Endodermal cell (in vitro differentiated cells): ENCODE data around the gene CUEDC2. TPM values are rescaled to one million over a fixed set of nuclear protein-coding genes. Genes with fewer than 3 reads are reported as not detected.

Experiments
- DNase-seq: peaks from one replicate; pipeline ENCODE4 v3.0.0-alpha.2; 2017
- H3K27ac ChIP-seq: 2 replicates; pipeline ENCODE4 v1.5.1; 2013; ENCODE audit warnings: mild to moderate bottlenecking, low read depth, low read length, moderate library complexity
- H3K27me3 ChIP-seq: 2 replicates; pipeline ENCODE4 v1.6.1; 2013; ENCODE audit warnings: mild to moderate bottlenecking, low read length, moderate library complexity; ENCODE audit not compliant: insufficient read depth, control insufficient read depth, poor library complexity, severe bottlenecking
- H3K36me3 ChIP-seq: 2 replicates; pipeline ENCODE4 v1.7.0; 2013; ENCODE audit warnings: mild to moderate bottlenecking, low read length, moderate library complexity; ENCODE audit not compliant: control insufficient read depth, insufficient read depth
- H3K4me1 ChIP-seq: one replicate; pipeline ENCODE4 v1.7.0; 2013; ENCODE audit warnings: low read length; ENCODE audit not compliant: control insufficient read depth, insufficient read depth
- H3K4me3 ChIP-seq: 2 replicates; pipeline ENCODE4 v1.5.1; 2013; ENCODE audit warnings: mild to moderate bottlenecking, low read length, moderate library complexity
- H3K9ac ChIP-seq: 2 replicates; pipeline ENCODE4 v1.6.1; 2013; ENCODE audit warnings: mild to moderate bottlenecking, low read length, moderate library complexity; ENCODE audit not compliant: poor library complexity, severe bottlenecking; ENCODE audit errors: extremely low read depth
- H3K9me3 ChIP-seq: 2 replicates; pipeline ENCODE4 v1.6.1; 2013; ENCODE audit warnings: mild to moderate bottlenecking, low read length, moderate library complexity; ENCODE audit not compliant: control insufficient read depth
- H3K27ac Mint-ChIP-seq: 2 replicates; pipeline ENCODE4 v1.8.0; 2020; ENCODE audit warnings: mixed read lengths
- H3K27me3 Mint-ChIP-seq: 2 replicates; pipeline ENCODE4 v1.8.0; 2021; ENCODE audit warnings: mild to moderate bottlenecking, mixed read lengths; ENCODE audit not compliant: insufficient read depth
- H3K36me3 Mint-ChIP-seq: 2 replicates; pipeline ENCODE4 v1.8.0; 2020; ENCODE audit warnings: low read depth, mixed read lengths
- H3K4me1 Mint-ChIP-seq: 2 replicates; pipeline ENCODE4 v1.8.0; 2020; ENCODE audit warnings: mixed read lengths
- H3K4me3 Mint-ChIP-seq: 2 replicates; pipeline ENCODE4 v1.8.0; 2020; ENCODE audit warnings: mild to moderate bottlenecking, moderate library complexity, mixed read lengths
- H3K9me3 Mint-ChIP-seq: 2 replicates; pipeline ENCODE4 v1.8.0; 2020; ENCODE audit warnings: mild to moderate bottlenecking, mixed read lengths
- CTCF ChIP-seq: fragments of 200-600 bp; sonication (generic); conservative IDR thresholded peaks from 2 replicates; pipeline ENCODE4 v1.5.0; 2021; ENCODE audit warnings: antibody characterized with exemption, mild to moderate bottlenecking
- WGBS, 2 experiments: methylation state at CpG; one replicate each; pipeline versions ENCODE4 v1.1.5 to v1.1.7; 2013; ENCODE audit warnings: missing lambda C conversion rate in 2 of 2, mixed read lengths in 1 of 2; ENCODE audit not compliant: insufficient coverage in 1 of 2, insufficient read length in 1 of 2; 5-methylcytosine and 5-hydroxymethylcytosine counted together
- total RNA-seq, 2 donors: library from RNA; stranded (reverse); fragmentation: NEBNext Ultra II Directional in 1 of 2; extraction: Animal tissue kit (Norgen Biotek cat#: 25700) in 1 of 2; gene quantifications; 2 replicates in 1 of 2; 3 replicates in 1 of 2; pipeline ENCODE4 v1.2.1, GENCODE V29; 2021

The CUEDC2 gene
- total RNA-seq, 2 donors from 2014 or later = 51.7 to 82.9 TPM

DNA sequence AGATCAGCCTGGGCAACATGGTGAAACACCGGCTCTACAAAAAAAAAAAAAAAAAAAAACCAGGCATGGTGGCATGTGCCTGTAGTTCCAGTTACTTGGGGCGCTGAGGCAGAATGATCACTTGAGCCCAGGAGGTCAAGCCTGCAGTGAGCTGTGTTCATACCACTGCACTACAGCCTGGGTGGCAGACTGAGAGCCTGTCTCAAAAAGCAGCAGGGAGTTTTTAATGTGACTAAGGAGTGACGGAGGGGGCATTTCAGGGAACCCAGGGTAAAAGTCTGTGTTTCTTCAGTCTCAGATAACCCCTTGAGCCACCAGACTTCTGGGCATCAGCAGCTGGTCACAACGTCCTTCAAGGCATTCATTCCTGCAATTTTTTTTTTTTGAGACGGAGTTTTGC lies 21.1 kb upstream of the CUEDC2 start:
- Mint-ChIP-seq H3K27ac (no peak overlapping the region), H3K36me3 (peaks cover 7% of the 10 kb centered on the region)

DNA sequence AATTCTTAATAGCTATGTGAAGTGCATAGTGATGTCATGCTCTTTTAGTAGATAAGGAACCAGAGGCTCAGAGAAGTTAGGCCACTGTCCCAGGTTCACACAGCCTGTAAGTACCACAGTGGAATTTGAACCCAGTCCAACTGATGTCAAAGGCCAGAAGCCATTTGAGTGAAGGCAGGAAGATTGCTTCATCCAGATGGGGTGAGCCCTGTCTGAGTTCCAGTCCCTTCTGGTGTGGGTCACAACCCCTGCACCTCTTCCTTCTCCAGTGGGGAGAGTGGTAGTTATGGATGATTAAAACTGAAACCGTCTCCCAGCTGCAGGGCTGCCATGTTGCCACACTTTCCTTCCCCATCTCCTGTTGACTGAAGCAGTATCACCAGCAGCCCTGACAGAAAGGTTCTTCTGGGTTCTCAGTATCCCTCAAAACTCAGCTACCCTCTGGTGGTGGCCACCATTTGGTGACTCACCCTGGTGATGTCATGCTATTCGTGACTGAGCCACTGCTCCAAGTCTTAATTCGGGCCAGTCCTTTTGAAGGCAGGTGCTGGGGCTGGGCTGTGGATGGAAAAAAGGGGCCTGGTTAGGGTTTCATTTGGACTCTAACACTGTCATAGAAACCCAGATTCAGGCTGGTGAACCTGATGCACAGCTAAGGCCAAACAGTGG lies 20.4 kb upstream of the CUEDC2 start:
- Mint-ChIP-seq H3K4me1 (peaks cover 40% of the 10 kb centered on the region), H3K27ac (peak overlapping the region; percentile 52), H3K27me3 (peaks cover 36% of the 10 kb centered on the region), H3K9me3 (no peaks in the 10 kb centered on the region), H3K36me3 (peaks cover 7% of the 10 kb centered on the region), H3K4me3 (peak overlapping the region; percentile 13)
- H3K27me3 ChIP-seq = peaks cover 19% of the 10 kb centered on the region
- TF ChIP-seq CTCF = no peak
- peaks cover 14% of the 10 kb centered on the region for H3K4me1 ChIP-seq
- H3K4me3 ChIP-seq = no peak overlapping the region
- H3K36me3 ChIP-seq = peaks cover 4% of the 10 kb centered on the region
- H3K9me3 ChIP-seq = no peaks in the 10 kb centered on the region
- no peak for DNase-seq
- 68 to 88% methylated on average over 2 to 3 of the region's 3 CpGs for WGBS, 2 experiments
- H3K9ac ChIP-seq = no peak overlapping the region
- H3K27ac ChIP-seq = no peak overlapping the region

More for the DNA sequence above, 21.1 kb upstream of the CUEDC2 start:
- peaks cover 26% of the 10 kb centered on the region for H3K27me3 ChIP-seq
- no peak overlapping the region for H3K27ac ChIP-seq
- no peak for DNase-seq
- no peak overlapping the region for H3K4me3 ChIP-seq
- peaks cover 14% of the 10 kb centered on the region for H3K4me1 ChIP-seq
- 86 to 91% methylated on average over 3 to 5 of the region's 5 CpGs for WGBS, 2 experiments
- peaks cover 40% of the 10 kb centered on the region for H3K4me1 Mint-ChIP-seq
- no peaks in the 10 kb centered on the region for H3K9me3 Mint-ChIP-seq
- no peaks in the 10 kb centered on the region for H3K9me3 ChIP-seq
- H3K4me3 Mint-ChIP-seq = peak overlapping the region; percentile 34
- peaks cover 43% of the 10 kb centered on the region for H3K27me3 Mint-ChIP-seq
- H3K36me3 ChIP-seq = peaks cover 4% of the 10 kb centered on the region
- no peak for TF ChIP-seq CTCF
- H3K9ac ChIP-seq = no peak overlapping the region

DNA sequence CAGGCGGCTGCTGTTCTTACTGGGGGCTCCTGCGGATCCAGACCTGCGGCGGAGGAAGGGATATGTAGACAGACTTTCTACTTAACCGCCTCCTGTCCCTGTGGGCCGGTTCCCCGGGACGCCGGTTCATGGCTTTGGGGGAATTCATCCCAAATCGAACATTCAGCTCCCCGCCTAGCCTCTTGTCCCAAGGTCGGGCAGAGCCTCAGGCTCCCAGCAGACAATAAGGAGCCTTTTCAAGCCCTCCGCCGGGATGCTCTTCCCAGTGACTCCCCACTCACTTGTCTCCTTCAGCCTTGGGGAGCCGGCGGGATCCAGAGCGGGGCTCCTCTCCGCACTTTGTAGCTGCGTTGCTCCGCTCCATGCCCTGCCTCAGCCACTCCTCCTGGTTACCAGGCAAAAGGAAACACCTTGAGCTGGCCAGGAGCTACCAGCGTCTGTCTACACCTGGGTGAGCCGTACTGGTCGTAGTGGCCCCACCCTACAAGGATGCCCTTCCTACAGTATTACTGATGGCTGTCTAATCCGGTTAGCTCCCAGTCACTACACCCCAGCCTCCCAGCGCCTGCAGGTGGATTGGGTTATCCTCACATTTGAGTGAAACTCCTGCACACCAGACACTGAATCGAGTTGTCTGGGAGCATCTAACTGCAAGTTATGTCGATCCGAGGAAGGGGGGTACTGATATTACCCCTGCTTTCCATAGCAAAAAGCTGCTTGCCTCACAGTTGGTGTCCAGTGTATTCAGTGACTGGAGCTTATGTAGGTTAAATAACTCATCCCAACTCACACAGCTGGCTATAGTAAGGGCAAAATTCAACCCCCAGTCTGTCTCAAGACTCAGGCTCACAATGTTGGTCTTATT lies 19.0 kb upstream of the CUEDC2 start, which contains the start of gene C10orf95:
C10orf95 (minus strand) TSS at position 439 of the 865 bp plus-strand sequence. CDS start 450 bp downstream, outside the sequence.
- WGBS, 2 experiments = 40 to 57% methylated on average over 19 to 28 of the region's 28 CpGs
- peaks cover 39% of the 10 kb centered on the region for H3K4me1 Mint-ChIP-seq
- Histone ChIP-seq H3K27me3 (peaks cover 12% of the 10 kb centered on the region), H3K36me3 (peaks cover 4% of the 10 kb centered on the region), H3K4me1 (peaks cover 12% of the 10 kb centered on the region), H3K27ac (no peak within 1 kb of the TSS), H3K9ac (peak within 1 kb of the TSS; percentile 41), H3K9me3 (no peaks in the 10 kb centered on the region), H3K4me3 (peak within 1 kb of the TSS; percentile 92)
- TF ChIP-seq CTCF = no peak
- H3K9me3 Mint-ChIP-seq = no peaks in the 10 kb centered on the region
- H3K4me3 Mint-ChIP-seq = peak within 1 kb of the TSS; percentile 81
- peaks cover 7% of the 10 kb centered on the region for H3K36me3 Mint-ChIP-seq
- H3K27me3 Mint-ChIP-seq = peaks cover 24% of the 10 kb centered on the region
- DNase-seq = peak; percentile 74
- H3K27ac Mint-ChIP-seq = no peak within 1 kb of the TSS
